Panc1 (cell line): ENCODE data around the gene LPIN2.

Source experiments
- POLR2AphosphoS5 ChIP-seq: IDR thresholded peaks from 2 replicates; pipeline ENCODE4 v1.6.1; 2012; ENCODE audit warnings: mild to moderate bottlenecking, low read depth, low read length, moderate library complexity
- SIN3A ChIP-seq: IDR thresholded peaks from 2 replicates; pipeline ENCODE4 v1.6.1; 2012; ENCODE audit warnings: low read depth, mild to moderate bottlenecking, low read length, moderate library complexity, borderline replicate concordance; ENCODE audit not compliant: insufficient read depth
- TF ChIP-seq, protein P1 (sequence below), 2 experiments: IDR thresholded peaks; 2 replicates each; pipeline ENCODE4 v1.6.1; 2011 to 2012; ENCODE audit warnings: low read depth in 2 of 2, control low read depth in 1 of 2, low read length in 1 of 2, mild to moderate bottlenecking in 1 of 2, moderate library complexity in 1 of 2; ENCODE audit not compliant: insufficient read depth in 1 of 2
- TF ChIP-seq, protein P2 (sequence below): fragments of 450-650 bp; IDR thresholded peaks from 2 replicates; pipeline ENCODE4 v1.5.1; 2017; ENCODE audit warnings: mild to moderate bottlenecking

DNA sequence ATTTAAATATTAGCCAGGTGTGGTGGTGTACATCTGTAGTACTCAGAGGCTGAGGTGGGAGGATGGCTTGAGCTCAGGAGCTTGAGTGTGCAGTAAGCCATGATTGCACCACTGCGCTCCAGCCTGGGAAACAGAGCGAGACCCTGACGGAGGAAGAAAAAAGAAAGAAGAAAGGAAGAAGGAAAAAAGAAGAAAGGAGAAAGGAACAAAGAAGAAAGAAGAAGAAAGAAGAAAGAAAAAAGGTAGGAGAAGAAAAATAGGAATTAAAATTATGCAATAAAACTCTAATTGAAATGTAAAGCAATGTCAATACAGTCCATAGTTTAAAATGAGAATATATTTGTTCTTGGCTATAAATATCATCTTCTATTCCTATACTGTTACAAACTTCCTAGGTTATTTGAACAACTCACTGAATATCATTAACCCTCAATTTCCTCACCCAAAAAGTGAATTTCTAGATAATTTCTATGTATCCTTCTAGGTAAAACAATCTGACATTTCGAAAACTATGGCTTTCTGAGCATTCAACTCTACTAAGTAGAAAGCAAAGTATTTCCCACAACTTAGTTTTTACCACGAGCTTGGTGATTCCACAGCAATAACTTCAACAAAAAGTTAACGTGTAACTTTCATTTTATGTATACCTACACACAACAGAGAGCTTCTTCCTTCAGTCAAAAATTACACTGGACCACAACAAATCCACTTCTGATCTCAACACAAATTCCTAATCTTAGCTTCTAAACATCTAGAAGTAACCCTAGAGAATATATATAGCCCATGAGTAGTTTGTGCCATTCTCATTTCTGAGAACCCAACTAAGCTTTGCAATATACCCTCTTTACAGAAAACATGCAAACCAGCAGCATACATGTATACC, 19.7 kb downstream of the LPIN2 start:
- TF ChIP-seq, protein P1, sequence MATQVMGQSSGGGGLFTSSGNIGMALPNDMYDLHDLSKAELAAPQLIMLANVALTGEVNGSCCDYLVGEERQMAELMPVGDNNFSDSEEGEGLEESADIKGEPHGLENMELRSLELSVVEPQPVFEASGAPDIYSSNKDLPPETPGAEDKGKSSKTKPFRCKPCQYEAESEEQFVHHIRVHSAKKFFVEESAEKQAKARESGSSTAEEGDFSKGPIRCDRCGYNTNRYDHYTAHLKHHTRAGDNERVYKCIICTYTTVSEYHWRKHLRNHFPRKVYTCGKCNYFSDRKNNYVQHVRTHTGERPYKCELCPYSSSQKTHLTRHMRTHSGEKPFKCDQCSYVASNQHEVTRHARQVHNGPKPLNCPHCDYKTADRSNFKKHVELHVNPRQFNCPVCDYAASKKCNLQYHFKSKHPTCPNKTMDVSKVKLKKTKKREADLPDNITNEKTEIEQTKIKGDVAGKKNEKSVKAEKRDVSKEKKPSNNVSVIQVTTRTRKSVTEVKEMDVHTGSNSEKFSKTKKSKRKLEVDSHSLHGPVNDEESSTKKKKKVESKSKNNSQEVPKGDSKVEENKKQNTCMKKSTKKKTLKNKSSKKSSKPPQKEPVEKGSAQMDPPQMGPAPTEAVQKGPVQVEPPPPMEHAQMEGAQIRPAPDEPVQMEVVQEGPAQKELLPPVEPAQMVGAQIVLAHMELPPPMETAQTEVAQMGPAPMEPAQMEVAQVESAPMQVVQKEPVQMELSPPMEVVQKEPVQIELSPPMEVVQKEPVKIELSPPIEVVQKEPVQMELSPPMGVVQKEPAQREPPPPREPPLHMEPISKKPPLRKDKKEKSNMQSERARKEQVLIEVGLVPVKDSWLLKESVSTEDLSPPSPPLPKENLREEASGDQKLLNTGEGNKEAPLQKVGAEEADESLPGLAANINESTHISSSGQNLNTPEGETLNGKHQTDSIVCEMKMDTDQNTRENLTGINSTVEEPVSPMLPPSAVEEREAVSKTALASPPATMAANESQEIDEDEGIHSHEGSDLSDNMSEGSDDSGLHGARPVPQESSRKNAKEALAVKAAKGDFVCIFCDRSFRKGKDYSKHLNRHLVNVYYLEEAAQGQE (IDR thresholded peaks at IDR 0.05; ENCODE audit: insufficient read depth in 1 of 2, low read depth in 2 of 2, low read length in 1 of 2): no peak
- TF ChIP-seq, protein P2, sequence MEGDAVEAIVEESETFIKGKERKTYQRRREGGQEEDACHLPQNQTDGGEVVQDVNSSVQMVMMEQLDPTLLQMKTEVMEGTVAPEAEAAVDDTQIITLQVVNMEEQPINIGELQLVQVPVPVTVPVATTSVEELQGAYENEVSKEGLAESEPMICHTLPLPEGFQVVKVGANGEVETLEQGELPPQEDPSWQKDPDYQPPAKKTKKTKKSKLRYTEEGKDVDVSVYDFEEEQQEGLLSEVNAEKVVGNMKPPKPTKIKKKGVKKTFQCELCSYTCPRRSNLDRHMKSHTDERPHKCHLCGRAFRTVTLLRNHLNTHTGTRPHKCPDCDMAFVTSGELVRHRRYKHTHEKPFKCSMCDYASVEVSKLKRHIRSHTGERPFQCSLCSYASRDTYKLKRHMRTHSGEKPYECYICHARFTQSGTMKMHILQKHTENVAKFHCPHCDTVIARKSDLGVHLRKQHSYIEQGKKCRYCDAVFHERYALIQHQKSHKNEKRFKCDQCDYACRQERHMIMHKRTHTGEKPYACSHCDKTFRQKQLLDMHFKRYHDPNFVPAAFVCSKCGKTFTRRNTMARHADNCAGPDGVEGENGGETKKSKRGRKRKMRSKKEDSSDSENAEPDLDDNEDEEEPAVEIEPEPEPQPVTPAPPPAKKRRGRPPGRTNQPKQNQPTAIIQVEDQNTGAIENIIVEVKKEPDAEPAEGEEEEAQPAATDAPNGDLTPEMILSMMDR: no peak
- no peak for TF ChIP-seq POLR2AphosphoS5
- no peak for TF ChIP-seq SIN3A
